ENCODE measurements around the gene IQGAP3.

DNA sequence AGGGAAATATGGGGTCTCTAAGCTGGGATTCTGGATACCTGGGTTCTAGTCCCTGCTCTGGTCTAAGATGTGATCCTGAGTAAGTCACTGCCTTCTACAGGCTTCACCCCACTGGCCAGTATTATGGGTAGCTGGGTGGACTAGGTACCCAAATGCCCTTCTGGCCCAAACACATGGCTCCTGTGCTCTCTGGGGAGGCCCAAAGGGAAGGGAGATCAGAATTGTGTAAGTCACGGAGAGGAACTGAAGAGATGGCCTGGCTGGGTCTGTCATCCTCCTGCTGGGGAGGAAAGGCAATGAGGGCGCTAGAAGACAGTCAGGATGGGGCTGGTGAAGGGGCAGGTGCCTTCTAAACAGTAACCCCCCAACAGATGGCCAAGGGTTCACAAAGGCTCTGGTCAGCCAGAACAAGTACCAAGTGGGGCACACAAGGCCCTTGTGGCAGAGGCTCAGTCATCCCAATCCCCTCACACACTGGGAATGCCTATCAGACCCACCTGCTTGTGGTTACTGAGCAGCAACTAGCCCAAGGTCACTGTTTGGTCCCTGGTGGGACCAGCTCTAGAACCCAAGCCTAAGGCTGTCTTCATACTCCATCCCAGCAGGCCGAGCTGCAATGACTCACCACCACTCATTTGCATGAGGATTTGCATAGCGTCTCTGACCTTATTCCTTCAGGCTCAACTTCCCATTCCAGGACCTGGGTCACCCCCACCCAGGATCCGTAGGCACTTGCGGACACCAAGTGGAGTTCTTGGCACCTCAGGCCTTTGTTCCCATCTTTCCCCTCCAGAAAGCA is 81.0 kb downstream of the IQGAP3 start:
- TF ChIP-seq CREB1 (CRISPR knock-in tag; IDR thresholded peaks at IDR 0.05; ENCODE audit: low read depth) (no peak), EZH2phosphoT487 (IDR thresholded peaks at IDR 0.05; ENCODE audit: unreplicated experiment) (no peak), POLR2AphosphoS5 (IDR thresholded peaks at IDR 0.05; ENCODE audit: low read depth) (no peak), JUNB (IDR thresholded peaks at IDR 0.05; ENCODE audit: unreplicated experiment) (no peak), EZH2 (IDR thresholded peaks at IDR 0.05; ENCODE audit: low read depth, unreplicated experiment) (no peak)
- TF ChIP-seq, protein P1, sequence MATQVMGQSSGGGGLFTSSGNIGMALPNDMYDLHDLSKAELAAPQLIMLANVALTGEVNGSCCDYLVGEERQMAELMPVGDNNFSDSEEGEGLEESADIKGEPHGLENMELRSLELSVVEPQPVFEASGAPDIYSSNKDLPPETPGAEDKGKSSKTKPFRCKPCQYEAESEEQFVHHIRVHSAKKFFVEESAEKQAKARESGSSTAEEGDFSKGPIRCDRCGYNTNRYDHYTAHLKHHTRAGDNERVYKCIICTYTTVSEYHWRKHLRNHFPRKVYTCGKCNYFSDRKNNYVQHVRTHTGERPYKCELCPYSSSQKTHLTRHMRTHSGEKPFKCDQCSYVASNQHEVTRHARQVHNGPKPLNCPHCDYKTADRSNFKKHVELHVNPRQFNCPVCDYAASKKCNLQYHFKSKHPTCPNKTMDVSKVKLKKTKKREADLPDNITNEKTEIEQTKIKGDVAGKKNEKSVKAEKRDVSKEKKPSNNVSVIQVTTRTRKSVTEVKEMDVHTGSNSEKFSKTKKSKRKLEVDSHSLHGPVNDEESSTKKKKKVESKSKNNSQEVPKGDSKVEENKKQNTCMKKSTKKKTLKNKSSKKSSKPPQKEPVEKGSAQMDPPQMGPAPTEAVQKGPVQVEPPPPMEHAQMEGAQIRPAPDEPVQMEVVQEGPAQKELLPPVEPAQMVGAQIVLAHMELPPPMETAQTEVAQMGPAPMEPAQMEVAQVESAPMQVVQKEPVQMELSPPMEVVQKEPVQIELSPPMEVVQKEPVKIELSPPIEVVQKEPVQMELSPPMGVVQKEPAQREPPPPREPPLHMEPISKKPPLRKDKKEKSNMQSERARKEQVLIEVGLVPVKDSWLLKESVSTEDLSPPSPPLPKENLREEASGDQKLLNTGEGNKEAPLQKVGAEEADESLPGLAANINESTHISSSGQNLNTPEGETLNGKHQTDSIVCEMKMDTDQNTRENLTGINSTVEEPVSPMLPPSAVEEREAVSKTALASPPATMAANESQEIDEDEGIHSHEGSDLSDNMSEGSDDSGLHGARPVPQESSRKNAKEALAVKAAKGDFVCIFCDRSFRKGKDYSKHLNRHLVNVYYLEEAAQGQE (IDR thresholded peaks at IDR 0.05; ENCODE audit: unreplicated experiment): no peak
- TF ChIP-seq, protein P2, sequence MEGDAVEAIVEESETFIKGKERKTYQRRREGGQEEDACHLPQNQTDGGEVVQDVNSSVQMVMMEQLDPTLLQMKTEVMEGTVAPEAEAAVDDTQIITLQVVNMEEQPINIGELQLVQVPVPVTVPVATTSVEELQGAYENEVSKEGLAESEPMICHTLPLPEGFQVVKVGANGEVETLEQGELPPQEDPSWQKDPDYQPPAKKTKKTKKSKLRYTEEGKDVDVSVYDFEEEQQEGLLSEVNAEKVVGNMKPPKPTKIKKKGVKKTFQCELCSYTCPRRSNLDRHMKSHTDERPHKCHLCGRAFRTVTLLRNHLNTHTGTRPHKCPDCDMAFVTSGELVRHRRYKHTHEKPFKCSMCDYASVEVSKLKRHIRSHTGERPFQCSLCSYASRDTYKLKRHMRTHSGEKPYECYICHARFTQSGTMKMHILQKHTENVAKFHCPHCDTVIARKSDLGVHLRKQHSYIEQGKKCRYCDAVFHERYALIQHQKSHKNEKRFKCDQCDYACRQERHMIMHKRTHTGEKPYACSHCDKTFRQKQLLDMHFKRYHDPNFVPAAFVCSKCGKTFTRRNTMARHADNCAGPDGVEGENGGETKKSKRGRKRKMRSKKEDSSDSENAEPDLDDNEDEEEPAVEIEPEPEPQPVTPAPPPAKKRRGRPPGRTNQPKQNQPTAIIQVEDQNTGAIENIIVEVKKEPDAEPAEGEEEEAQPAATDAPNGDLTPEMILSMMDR (conservative IDR thresholded peaks at IDR 0.05; ENCODE audit: low read depth in 2 of 2): no peak
- TF ChIP-seq, protein P3, sequence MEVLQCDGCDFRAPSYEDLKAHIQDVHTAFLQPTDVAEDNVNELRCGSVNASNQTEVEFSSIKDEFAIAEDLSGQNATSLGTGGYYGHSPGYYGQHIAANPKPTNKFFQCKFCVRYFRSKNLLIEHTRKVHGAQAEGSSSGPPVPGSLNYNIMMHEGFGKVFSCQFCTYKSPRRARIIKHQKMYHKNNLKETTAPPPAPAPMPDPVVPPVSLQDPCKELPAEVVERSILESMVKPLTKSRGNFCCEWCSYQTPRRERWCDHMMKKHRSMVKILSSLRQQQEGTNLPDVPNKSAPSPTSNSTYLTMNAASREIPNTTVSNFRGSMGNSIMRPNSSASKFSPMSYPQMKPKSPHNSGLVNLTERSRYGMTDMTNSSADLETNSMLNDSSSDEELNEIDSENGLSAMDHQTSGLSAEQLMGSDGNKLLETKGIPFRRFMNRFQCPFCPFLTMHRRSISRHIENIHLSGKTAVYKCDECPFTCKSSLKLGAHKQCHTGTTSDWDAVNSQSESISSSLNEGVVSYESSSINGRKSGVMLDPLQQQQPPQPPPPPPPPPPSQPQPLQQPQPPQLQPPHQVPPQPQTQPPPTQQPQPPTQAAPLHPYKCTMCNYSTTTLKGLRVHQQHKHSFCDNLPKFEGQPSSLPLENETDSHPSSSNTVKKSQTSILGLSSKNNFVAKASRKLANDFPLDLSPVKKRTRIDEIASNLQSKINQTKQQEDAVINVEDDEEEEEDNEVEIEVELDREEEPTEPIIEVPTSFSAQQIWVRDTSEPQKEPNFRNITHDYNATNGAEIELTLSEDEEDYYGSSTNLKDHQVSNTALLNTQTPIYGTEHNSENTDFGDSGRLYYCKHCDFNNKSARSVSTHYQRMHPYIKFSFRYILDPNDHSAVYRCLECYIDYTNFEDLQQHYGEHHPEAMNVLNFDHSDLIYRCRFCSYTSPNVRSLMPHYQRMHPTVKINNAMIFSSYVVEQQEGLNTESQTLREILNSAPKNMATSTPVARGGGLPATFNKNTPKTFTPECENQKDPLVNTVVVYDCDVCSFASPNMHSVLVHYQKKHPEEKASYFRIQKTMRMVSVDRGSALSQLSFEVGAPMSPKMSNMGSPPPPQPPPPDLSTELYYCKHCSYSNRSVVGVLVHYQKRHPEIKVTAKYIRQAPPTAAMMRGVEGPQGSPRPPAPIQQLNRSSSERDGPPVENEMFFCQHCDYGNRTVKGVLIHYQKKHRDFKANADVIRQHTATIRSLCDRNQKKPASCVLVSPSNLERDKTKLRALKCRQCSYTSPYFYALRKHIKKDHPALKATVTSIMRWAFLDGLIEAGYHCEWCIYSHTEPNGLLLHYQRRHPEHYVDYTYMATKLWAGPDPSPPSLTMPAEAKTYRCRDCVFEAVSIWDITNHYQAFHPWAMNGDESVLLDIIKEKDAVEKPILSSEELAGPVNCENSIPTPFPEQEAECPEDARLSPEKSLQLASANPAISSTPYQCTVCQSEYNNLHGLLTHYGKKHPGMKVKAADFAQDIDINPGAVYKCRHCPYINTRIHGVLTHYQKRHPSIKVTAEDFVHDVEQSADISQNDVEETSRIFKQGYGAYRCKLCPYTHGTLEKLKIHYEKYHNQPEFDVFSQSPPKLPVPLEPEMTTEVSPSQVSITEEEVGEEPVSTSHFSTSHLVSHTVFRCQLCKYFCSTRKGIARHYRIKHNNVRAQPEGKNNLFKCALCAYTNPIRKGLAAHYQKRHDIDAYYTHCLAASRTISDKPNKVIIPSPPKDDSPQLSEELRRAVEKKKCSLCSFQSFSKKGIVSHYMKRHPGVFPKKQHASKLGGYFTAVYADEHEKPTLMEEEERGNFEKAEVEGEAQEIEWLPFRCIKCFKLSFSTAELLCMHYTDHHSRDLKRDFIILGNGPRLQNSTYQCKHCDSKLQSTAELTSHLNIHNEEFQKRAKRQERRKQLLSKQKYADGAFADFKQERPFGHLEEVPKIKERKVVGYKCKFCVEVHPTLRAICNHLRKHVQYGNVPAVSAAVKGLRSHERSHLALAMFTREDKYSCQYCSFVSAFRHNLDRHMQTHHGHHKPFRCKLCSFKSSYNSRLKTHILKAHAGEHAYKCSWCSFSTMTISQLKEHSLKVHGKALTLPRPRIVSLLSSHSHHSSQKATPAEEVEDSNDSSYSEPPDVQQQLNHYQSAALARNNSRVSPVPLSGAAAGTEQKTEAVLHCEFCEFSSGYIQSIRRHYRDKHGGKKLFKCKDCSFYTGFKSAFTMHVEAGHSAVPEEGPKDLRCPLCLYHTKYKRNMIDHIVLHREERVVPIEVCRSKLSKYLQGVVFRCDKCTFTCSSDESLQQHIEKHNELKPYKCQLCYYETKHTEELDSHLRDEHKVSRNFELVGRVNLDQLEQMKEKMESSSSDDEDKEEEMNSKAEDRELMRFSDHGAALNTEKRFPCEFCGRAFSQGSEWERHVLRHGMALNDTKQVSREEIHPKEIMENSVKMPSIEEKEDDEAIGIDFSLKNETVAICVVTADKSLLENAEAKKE (CRISPR knock-in tag; IDR thresholded peaks at IDR 0.05): no peak

All from GM23338 (cell line).